HCT116 (cell line): ENCODE data around the gene OSBPL10. TPM values are rescaled to one million over a fixed set of nuclear protein-coding genes. Genes with fewer than 3 reads are reported as not detected.

ENCODE experiments used
- ATAC-seq: fragments of 200-7000 bp; cut with Tn5 transposase; 2 replicates; pipeline ENCODE4 v1.9.1; 2020; ENCODE audit warnings: mild to moderate bottlenecking, moderate library complexity
- BruUV-seq: library from RNA; stranded (reverse); fragments of 400-500 nt; replicated peaks from 2 replicates; lab custom pipeline; 2021; lab: Mats Ljungman, UMichigan
- CTCF ChIA-PET: fragments of 300-600 bp; sonication (Branson Sonifier 250); formaldehyde crosslinking; loops from one replicate; lab custom pipeline; 2021; ENCODE audit warnings: antibody characterized with exemption; lab: Charles Lee
- POLR2A ChIA-PET: fragments of 300-600, 350-600 bp; sonication (Branson Sonifier 250); formaldehyde crosslinking; loops from one replicate; lab custom pipeline; 2021; ENCODE audit warnings: antibody characterized with exemption; lab: Charles Lee
- RAD21 ChIA-PET, 2 experiments: fragments of 300-600 bp; sonication (Branson Sonifier 250); formaldehyde crosslinking; loops; one replicate each; lab custom pipeline; 2023; ENCODE audit warnings: low total read pairs in 2 of 2; ENCODE audit not compliant: uncharacterized antibody in 2 of 2, unreplicated experiment in 2 of 2, low non-redundant PET in 1 of 2; lab: Charles Lee
- DNase-seq: peaks from one replicate; pipeline ENCODE4 v3.0.0-alpha.2; 2010; ENCODE audit warnings: low read depth, low spot score
- H2AFZ ChIP-seq: fragments of 200-600 bp; shearing (Covaris generic), sonication (generic); 2 replicates; pipeline ENCODE4 v1.6.1; 2017; ENCODE audit warnings: low read depth, mixed run types, mixed read lengths, antibody characterized with exemption, low read length; ENCODE audit not compliant: poor library complexity, severe bottlenecking
- H3K27ac ChIP-seq: 2 replicates; pipeline ENCODE4 v1.5.1; 2012; ENCODE audit warnings: low read depth, low read length
- H3K27me3 ChIP-seq: fragments of 200-600 bp; sonication (generic); 2 replicates; pipeline ENCODE4 v1.6.1; 2016; ENCODE audit warnings: mixed run types, low read length, mixed read lengths; ENCODE audit not compliant: insufficient read depth
- H3K36me3 ChIP-seq, 2 experiments: fragments of 200-500 bp in 1 of 2; fragments of 200-600 bp in 1 of 2; sonication (Bioruptor generic) in 1 of 2; sonication (generic) in 1 of 2; 2 replicates each; pipeline versions ENCODE4 v1.5.1 to v1.6.1; 2014 to 2016; ENCODE audit warnings: low read length in 2 of 2, inconsistent platforms in 1 of 2, mixed read lengths in 1 of 2, mixed run types in 1 of 2; ENCODE audit not compliant: insufficient read depth in 2 of 2, control insufficient read depth in 1 of 2
- H3K4me1 ChIP-seq, 2 experiments: fragments of 200-600 bp in 1 of 2; sonication (generic) in 1 of 2; 2 replicates each; pipeline versions ENCODE4 v1.5.1 to v1.6.1; 2012 to 2017; ENCODE audit warnings: low read length in 2 of 2, inconsistent platforms in 1 of 2, mild to moderate bottlenecking in 1 of 2, mixed read lengths in 1 of 2, mixed run types in 1 of 2, moderate library complexity in 1 of 2; ENCODE audit not compliant: insufficient read depth in 2 of 2, control insufficient read depth in 1 of 2
- H3K4me2 ChIP-seq: fragments of 200-600 bp; sonication (generic); 2 replicates; pipeline ENCODE4 v1.6.1; 2017; ENCODE audit warnings: mixed run types, low read length, mixed read lengths
- H3K4me3 ChIP-seq, 2 experiments: fragments of 200-600 bp in 1 of 2; sonication (generic) in 1 of 2; replicated peaks in 1 of 2; 2 replicates each; pipeline ENCODE4 v1.5.1; 2011 to 2016; ENCODE audit warnings: low read length in 2 of 2, control low read depth in 1 of 2, low read depth in 1 of 2, mild to moderate bottlenecking in 1 of 2, mixed read lengths in 1 of 2, mixed run types in 1 of 2
- H3K79me2 ChIP-seq: fragments of 200-600 bp; sonication (generic); 2 replicates; pipeline ENCODE4 v1.6.1; 2017; ENCODE audit warnings: mild to moderate bottlenecking, mixed run types, low read length, moderate library complexity, mixed read lengths; ENCODE audit not compliant: insufficient read depth
- H3K9ac ChIP-seq: fragments of 200-600 bp; sonication (generic); 2 replicates; pipeline ENCODE4 v1.6.1; 2016; ENCODE audit warnings: low read length, mixed read lengths
- H3K9me2 ChIP-seq: fragments of 200-600 bp; sonication (generic), shearing (Covaris generic); 2 replicates; pipeline ENCODE4 v1.6.1; 2017; ENCODE audit warnings: mixed run types, mild to moderate bottlenecking, moderate library complexity; ENCODE audit not compliant: insufficient read depth
- H3K9me3 ChIP-seq, 2 experiments: fragments of 200-500 bp in 1 of 2; fragments of 200-600 bp in 1 of 2; sonication (Bioruptor generic) in 1 of 2; sonication (generic) in 1 of 2; 2 replicates each; pipeline ENCODE4 v1.6.1; 2014 to 2017; ENCODE audit warnings: low read length in 2 of 2, mixed read lengths in 2 of 2, inconsistent platforms in 1 of 2, low read depth in 1 of 2, mild to moderate bottlenecking in 1 of 2, mixed run types in 1 of 2, moderate library complexity in 1 of 2; ENCODE audit not compliant: control insufficient read depth in 1 of 2, insufficient read depth in 1 of 2
- H4K20me1 ChIP-seq: fragments of 200-600 bp; sonication (generic), shearing (Covaris generic); 2 replicates; pipeline ENCODE4 v1.6.1; 2017; ENCODE audit warnings: mixed run types, mild to moderate bottlenecking, moderate library complexity; ENCODE audit not compliant: insufficient read depth
- CBX3 ChIP-seq: IDR thresholded peaks from 2 replicates; pipeline ENCODE4 v1.6.1; 2012; ENCODE audit warnings: low read depth
- EGR1 ChIP-seq: IDR thresholded peaks from 2 replicates; pipeline ENCODE4 v1.6.1; 2012; ENCODE audit warnings: low read depth
- EZH2 ChIP-seq: fragments of 200-600 bp; sonication (generic); IDR thresholded peaks from 2 replicates; pipeline ENCODE4 v1.6.1; 2017; ENCODE audit warnings: antibody characterized with exemption, mixed run types
- JUND ChIP-seq: IDR thresholded peaks from 2 replicates; pipeline ENCODE4 v1.6.1; 2012
- POLR2A ChIP-seq: IDR thresholded peaks from 2 replicates; pipeline ENCODE4 v1.7.0; 2011; ENCODE audit warnings: borderline replicate concordance; ENCODE audit not compliant: insufficient read depth, insufficient read length; ENCODE audit errors: extremely low read depth
- REST ChIP-seq: IDR thresholded peaks from 2 replicates; pipeline ENCODE4 v1.6.1; 2012; ENCODE audit warnings: low read depth
- SIN3A ChIP-seq: IDR thresholded peaks from 2 replicates; pipeline ENCODE4 v1.6.1; 2012; ENCODE audit warnings: low read depth
- TCF7L2 ChIP-seq: IDR thresholded peaks from 2 replicates; pipeline ENCODE4 v1.7.0; 2011; ENCODE audit warnings: borderline replicate concordance, inconsistent platforms; ENCODE audit not compliant: insufficient read depth, insufficient read length; ENCODE audit errors: extremely low read depth
- intact Hi-C: fragments of 100-400 bp; cut with micrococcal nuclease; formaldehyde crosslinking; loops from 2 replicates; pipeline ENCODE4 v1.10.0; 2022
- total RNA-seq: library from RNA; stranded (reverse); gene quantifications from one replicate; pipeline ENCODE4 v1.2.1, GENCODE V29; 2021; ENCODE audit not compliant: unreplicated experiment

Gene OSBPL10
- total RNA-seq, 1 experiment from 2014 or later = 25.8 TPM

GRCh38 chr3:31648286-31648968, 332.6 kb downstream of the OSBPL10 start:
- ChIA-PET CTCF (no interaction called here), POLR2A (no interaction called here), RAD21 (no interaction called here)
- Histone ChIP-seq H3K27ac (no peak overlapping the region), H3K9ac (no peak overlapping the region), H4K20me1 (no peaks in the 10 kb centered on the region), H3K9me2 (no peaks in the 10 kb centered on the region), H3K79me2 (no peaks in the 10 kb centered on the region), H3K27me3 (no peaks in the 10 kb centered on the region), H3K4me3 (no peak overlapping the region), H3K9me3 (peaks cover 0 to 10% of the 10 kb centered on the region in 2 experiments; a peak in 1 of 4 replicates), H3K4me2 (no peak overlapping the region), H2AFZ (no peak overlapping the region), H3K36me3 (peaks cover 5 to 24% of the 10 kb centered on the region in 2 experiments; a peak in 2 of 4 replicates), H3K4me1 (no peaks in the 10 kb centered on the region)
- no TSS peak for BruUV-seq
- ATAC-seq = no peak
- no peak for TF ChIP-seq EZH2
- TF ChIP-seq JUND = no peak
- no peak for TF ChIP-seq EGR1
- no peak for TF ChIP-seq CBX3
- no peak for TF ChIP-seq TCF7L2
- no peak for TF ChIP-seq POLR2A
- no peak for TF ChIP-seq REST
- no peak for TF ChIP-seq SIN3A
- DNase-seq = no peak
- intact Hi-C loops = no loop called here
